GM23248 (cell line): ENCODE measurements around the gene UPK3A.
"Not testable (repeated sequence)": the region's sequence is repeated elsewhere in the genome, so short reads cannot be mapped to it uniquely, and the experiment has no call there.

Experiments
- EZH2 ChIP-seq: fragments of 200-600 bp; sonication (generic); IDR thresholded peaks from 2 replicates; pipeline ENCODE4 v1.6.1; 2018; ENCODE audit warnings: antibody characterized with exemption, mild to moderate bottlenecking; ENCODE audit not compliant: insufficient read depth, poor library complexity, severe bottlenecking
- EZH2phosphoT487 ChIP-seq: fragments of 200-600 bp; sonication (generic); IDR thresholded peaks from 2 replicates; pipeline ENCODE4 v1.6.1; 2018; ENCODE audit warnings: antibody characterized with exemption, moderate library complexity, mild to moderate bottlenecking, low read depth; ENCODE audit not compliant: insufficient read depth

GRCh38 chr22:45257941-45258340 is 26.8 kb upstream of the UPK3A start:
- TF ChIP-seq EZH2, EZH2phosphoT487: not testable (repeated sequence)
